ENCODE results near the gene SYT1. TPM values are rescaled to one million over a fixed set of nuclear protein-coding genes. Genes with fewer than 3 reads are reported as not detected.

The SYT1 gene
- total RNA-seq, 1 experiment from 2014 or later: 15.8 TPM

GRCh38 chr12:79296133-79296532 is 431.6 kb downstream of the SYT1 start:
- Histone ChIP-seq H3K79me2 (ENCODE audit: insufficient read depth, low read length) (no peaks in the 10 kb centered on the region), H3K14ac (ENCODE audit: insufficient read depth, low read length) (no peak overlapping the region), H2BK120ac (ENCODE audit: low read depth, low read length, poor library complexity, severe bottlenecking) (no peak overlapping the region), H2AFZ (ENCODE audit: low read length) (no peak overlapping the region), H3K56ac (ENCODE audit: insufficient read length, low read depth, low read length) (no peak overlapping the region), H2BK12ac (ENCODE audit: insufficient read length, low read depth, low read length) (no peak overlapping the region), H3K23me2 (ENCODE audit: insufficient read length, low read depth, low read length, poor library complexity, severe bottlenecking) (no peaks in the 10 kb centered on the region), H3K27ac (ENCODE audit: insufficient read length, low read depth, low read length) (no peak overlapping the region), H3K23ac (ENCODE audit: insufficient read length, low read depth, low read length) (no peak overlapping the region), H4K20me1 (ENCODE audit: control insufficient read depth, insufficient read depth, insufficient read length) (no peaks in the 10 kb centered on the region), H3K18ac (ENCODE audit: insufficient read length, low read depth, low read length) (no peak overlapping the region), H2AK5ac (ENCODE audit: insufficient read length, low read length) (no peak overlapping the region), H3K9ac (ENCODE audit: extremely low read depth, insufficient read length, low read length) (no peak overlapping the region), H3K79me1 (ENCODE audit: insufficient read depth, low read depth, low read length, poor library complexity, severe bottlenecking) (no peaks in the 10 kb centered on the region), H2BK5ac (ENCODE audit: insufficient read length, low read length) (no peak overlapping the region), H4K91ac (ENCODE audit: insufficient read length, low read depth, low read length) (no peak overlapping the region), H4K8ac (replicated peaks; ENCODE audit: insufficient read length, low read depth, low read length) (no peak overlapping the region), H3K9me3 (ENCODE audit: control insufficient read depth, low read depth, low read length) (no peaks in the 10 kb centered on the region), H3K27me3 (ENCODE audit: insufficient read depth, low read length) (no peaks in the 10 kb centered on the region), H2BK20ac (ENCODE audit: low read depth, low read length, poor library complexity, severe bottlenecking) (no peak overlapping the region), H3K4ac (ENCODE audit: low read depth, low read length) (no peak overlapping the region), H4K5ac (ENCODE audit: insufficient read length, low read depth, low read length) (no peak overlapping the region), H3K4me1 (ENCODE audit: insufficient read depth, low read length) (no peaks in the 10 kb centered on the region; the same call in 1 of the 2 replicates), H3T11ph (ENCODE audit: low read length) (no peak overlapping the region), H2BK15ac (ENCODE audit: low read depth, low read length) (no peak overlapping the region), H3K4me2 (ENCODE audit: insufficient read depth, insufficient read length, low read length) (no peak overlapping the region)
- WGBS (ENCODE audit: extremely low coverage, insufficient read length, low lambda C conversion rate): no CpG with 5 or more reads among the region's 5 CpGs
- peaks cover 0 to 8% of the 10 kb centered on the region in 2 experiments; a peak in 1 of 4 replicates for H3K4me1 Mint-ChIP-seq
- peaks cover 4 to 21% (median 20%) of the 10 kb centered on the region in 3 experiments; a peak in 5 of 7 replicates for H3K36me3 Mint-ChIP-seq (ENCODE audit: insufficient read depth in 1 of 3, low read depth in 3 of 3)
- no peaks in the 10 kb centered on the region for H3K27me3 Mint-ChIP-seq (ENCODE audit: low read depth)
- no peak for TF ChIP-seq CTCF (conservative IDR thresholded peaks at IDR 0.05)
- H3K27ac Mint-ChIP-seq: no peak overlapping the region
- H3K4me3 Mint-ChIP-seq: no peak overlapping the region
- H3K9me3 Mint-ChIP-seq: no peaks in the 10 kb centered on the region
- DNase-seq: no peak

Measured in H9 (cell line).